ENCODE measurements around the gene TRRAP.
"Not testable (repeated sequence)": the region's sequence is repeated elsewhere in the genome, so short reads cannot be mapped to it uniquely, and the experiment has no call there.

The TRRAP gene

GRCh38 chr7:98878365-98879197 lies at the start of gene TRRAP:
TSS of gene TRRAP (plus strand) at chr7:98878532. CDS start at chr7:98881151, 2,619 bp downstream.
- DNase-seq: no peak

- DNase-seq: no peak
Observed at GRCh38 chr7:98830972-98831548, 47.3 kb upstream of the TRRAP start.

- DNase-seq: no peak
Observed at GRCh38 chr7:98831641-98832221, 46.6 kb upstream of the TRRAP start.

GRCh38 chr7:98833022-98833421 lies 45.3 kb upstream of the TRRAP start:
- no peak for DNase-seq

- DNase-seq: no peak
Observed at GRCh38 chr7:98834949-98835348, 43.4 kb upstream of the TRRAP start.

GRCh38 chr7:98836811-98837629 lies 41.3 kb upstream of the TRRAP start:
- DNase-seq: peak; percentile 64

GRCh38 chr7:98837630-98837972 lies 40.7 kb upstream of the TRRAP start:
- no peak for DNase-seq

- no peak for DNase-seq
Observed at GRCh38 chr7:98840096-98840495, 38.2 kb upstream of the TRRAP start.

GRCh38 chr7:98840722-98841121 lies 37.6 kb upstream of the TRRAP start:
- DNase-seq: no peak

- peak; percentile 26 for DNase-seq
Observed at GRCh38 chr7:98841179-98841997, 36.9 kb upstream of the TRRAP start.

GRCh38 chr7:98842552-98842951 lies 35.8 kb upstream of the TRRAP start:
- DNase-seq: not testable (repeated sequence)

GRCh38 chr7:98848918-98849317 lies 29.4 kb upstream of the TRRAP start:
- no peak for DNase-seq

- no peak for DNase-seq
Observed at GRCh38 chr7:98852826-98853225, 25.5 kb upstream of the TRRAP start.

GRCh38 chr7:98855610-98856422 lies 22.5 kb upstream of the TRRAP start:
- no peak for DNase-seq

GRCh38 chr7:98860071-98860470 lies 18.3 kb upstream of the TRRAP start:
- DNase-seq: no peak

GRCh38 chr7:98862203-98862602 lies 16.1 kb upstream of the TRRAP start:
- no peak for DNase-seq

GRCh38 chr7:98862716-98863420 lies 15.5 kb upstream of the TRRAP start:
- DNase-seq: no peak

GRCh38 chr7:98863601-98864000 lies 14.7 kb upstream of the TRRAP start:
- DNase-seq: no peak

GRCh38 chr7:98864731-98865453 lies 13.4 kb upstream of the TRRAP start:
- no peak for DNase-seq

- DNase-seq: no peak
Observed at GRCh38 chr7:98866351-98866750, 12.0 kb upstream of the TRRAP start.

Data from NCI-H510A treated with DMSO at 0.1 percent for 48 hours (cell line).